Upper lobe of left lung (tissue), 6 donors: ENCODE measurements around the gene GATB. TPM values are rescaled to one million over a fixed set of nuclear protein-coding genes. Genes with fewer than 3 reads are reported as not detected.

Source experiments
- ATAC-seq, 2 donors: fragments of 200-7000 bp; cut with Tn5 transposase; one replicate each; pipeline ENCODE4 v1.9.1; 2022; ENCODE audit warnings: mild to moderate bottlenecking in 2 of 2, moderate library complexity in 2 of 2; ENCODE audit not compliant: low FRiP score in 2 of 2
- DNase-seq, 2 donors: peaks; one replicate each; pipeline ENCODE4 v3.0.0-alpha.2; 2019 to 2020
- H3K27ac ChIP-seq, 4 donors: fragments of 200-600 bp; sonication (generic); one replicate each; pipeline ENCODE4 v1.5.1; 2016 to 2019
- H3K27me3 ChIP-seq, 4 donors: fragments of 200-600 bp; sonication (generic); one replicate each; pipeline ENCODE4 v1.5.1; 2017 to 2019
- H3K36me3 ChIP-seq, 4 donors: fragments of 200-600 bp; sonication (generic); one replicate each; pipeline ENCODE4 v1.5.1; 2016 to 2019
- H3K4me1 ChIP-seq, 4 donors: fragments of 200-600 bp; sonication (generic); one replicate each; pipeline ENCODE4 v1.5.1; 2018 to 2019
- H3K4me3 ChIP-seq, 4 donors: fragments of 200-600 bp; sonication (generic); one replicate each; pipeline ENCODE4 v1.5.1; 2017 to 2019; ENCODE audit warnings: mild to moderate bottlenecking in 2 of 4, moderate library complexity in 1 of 4
- H3K9me3 ChIP-seq, 4 donors: fragments of 200-600 bp; sonication (generic); one replicate each; pipeline ENCODE4 v1.5.1; 2018 to 2019
- EP300 ChIP-seq, 4 donors: sonication (generic); formaldehyde crosslinking; IDR thresholded peaks; one replicate each; pipeline ENCODE4 v1.5.1; 2017; ENCODE audit warnings: antibody characterized with exemption in 4 of 4, control low read depth in 2 of 4
- POLR2A ChIP-seq, 4 donors: fragments of 450-650 bp; IDR thresholded peaks; one replicate each; pipeline ENCODE4 v1.5.1; 2016 to 2017; ENCODE audit warnings: antibody characterized with exemption in 4 of 4, mild to moderate bottlenecking in 2 of 4
- POLR2AphosphoS5 ChIP-seq, 2 donors: sonication (generic); formaldehyde crosslinking; IDR thresholded peaks; one replicate each; pipeline ENCODE4 v1.5.1; 2017; ENCODE audit warnings: antibody characterized with exemption in 2 of 2
- WGBS, 2 donors: methylation state at CpG; one replicate each; pipeline ENCODE4 v1.1.5; 2017 to 2018; 5-methylcytosine and 5-hydroxymethylcytosine counted together
- total RNA-seq, 6 donors: library from RNA; depleted of rRNA in 4 of 6; stranded (reverse); fragments of >200 nt in 4 of 6; gene quantifications; one replicate each; pipeline versions ENCODE4 v1.1.0 to v1.2.1, GENCODE V29; 2016 to 2021
- TF ChIP-seq, protein P1 (sequence below), 6 experiments: fragments of 450-650 bp in 4 of 6; fragments of 200-600 bp in 2 of 6; sonication (generic) in 2 of 6; IDR thresholded peaks; one replicate each; pipeline ENCODE4 v1.5.1; 2016 to 2019; ENCODE audit warnings: antibody characterized with exemption in 6 of 6
- donor health status: DM: no; HTN: no; CAD: no; lungs with moderate emphysema.
- donor health status: DM: no; HTN: yes; CAD: no; lungs with severe emphysema.

Gene GATB
- total RNA-seq, 6 donors from 2014 or later = 13.1 to 21.9 (median 14.5) TPM

DNA sequence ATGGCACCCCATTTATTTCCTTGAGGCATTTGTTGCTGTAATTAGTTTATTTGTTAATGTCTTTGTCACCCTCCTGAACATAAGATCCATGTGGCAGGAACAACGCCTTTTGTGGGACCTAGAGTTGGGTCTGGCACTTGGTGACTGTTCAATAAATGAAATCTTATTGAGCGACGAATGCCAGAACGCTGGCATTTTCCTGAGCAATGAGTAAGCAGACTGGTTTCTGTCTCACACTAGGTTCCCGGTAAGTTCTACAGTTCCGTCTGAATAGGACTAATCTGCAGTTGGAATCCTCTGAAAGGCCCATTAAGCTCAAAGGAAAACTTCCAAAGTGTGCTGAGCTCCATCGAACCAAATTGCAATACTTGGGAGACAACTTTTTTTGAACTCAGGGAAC, 49.2 kb downstream of the GATB start:
- no peak for DNase-seq
- Histone ChIP-seq H3K27me3 (no peaks in the 10 kb centered on the region), H3K4me1 (no peaks in the 10 kb centered on the region), H3K27ac (no peak overlapping the region), H3K36me3 (peaks cover 0 to 14% (median 1%) of the 10 kb centered on the region in 4 donors), H3K9me3 (no peaks in the 10 kb centered on the region), H3K4me3 (no peak overlapping the region)
- TF ChIP-seq EP300 (IDR thresholded peaks at IDR 0.05) (no peak), POLR2A (IDR thresholded peaks at IDR 0.05) (no peak), POLR2AphosphoS5 (IDR thresholded peaks at IDR 0.05) (no peak)
- TF ChIP-seq, protein P1, sequence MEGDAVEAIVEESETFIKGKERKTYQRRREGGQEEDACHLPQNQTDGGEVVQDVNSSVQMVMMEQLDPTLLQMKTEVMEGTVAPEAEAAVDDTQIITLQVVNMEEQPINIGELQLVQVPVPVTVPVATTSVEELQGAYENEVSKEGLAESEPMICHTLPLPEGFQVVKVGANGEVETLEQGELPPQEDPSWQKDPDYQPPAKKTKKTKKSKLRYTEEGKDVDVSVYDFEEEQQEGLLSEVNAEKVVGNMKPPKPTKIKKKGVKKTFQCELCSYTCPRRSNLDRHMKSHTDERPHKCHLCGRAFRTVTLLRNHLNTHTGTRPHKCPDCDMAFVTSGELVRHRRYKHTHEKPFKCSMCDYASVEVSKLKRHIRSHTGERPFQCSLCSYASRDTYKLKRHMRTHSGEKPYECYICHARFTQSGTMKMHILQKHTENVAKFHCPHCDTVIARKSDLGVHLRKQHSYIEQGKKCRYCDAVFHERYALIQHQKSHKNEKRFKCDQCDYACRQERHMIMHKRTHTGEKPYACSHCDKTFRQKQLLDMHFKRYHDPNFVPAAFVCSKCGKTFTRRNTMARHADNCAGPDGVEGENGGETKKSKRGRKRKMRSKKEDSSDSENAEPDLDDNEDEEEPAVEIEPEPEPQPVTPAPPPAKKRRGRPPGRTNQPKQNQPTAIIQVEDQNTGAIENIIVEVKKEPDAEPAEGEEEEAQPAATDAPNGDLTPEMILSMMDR (IDR thresholded peaks at IDR 0.05) = no peak
- WGBS, 2 donors = 95 to 97% methylated on average over 7 of the region's 7 CpGs
- ATAC-seq = no peak

DNA sequence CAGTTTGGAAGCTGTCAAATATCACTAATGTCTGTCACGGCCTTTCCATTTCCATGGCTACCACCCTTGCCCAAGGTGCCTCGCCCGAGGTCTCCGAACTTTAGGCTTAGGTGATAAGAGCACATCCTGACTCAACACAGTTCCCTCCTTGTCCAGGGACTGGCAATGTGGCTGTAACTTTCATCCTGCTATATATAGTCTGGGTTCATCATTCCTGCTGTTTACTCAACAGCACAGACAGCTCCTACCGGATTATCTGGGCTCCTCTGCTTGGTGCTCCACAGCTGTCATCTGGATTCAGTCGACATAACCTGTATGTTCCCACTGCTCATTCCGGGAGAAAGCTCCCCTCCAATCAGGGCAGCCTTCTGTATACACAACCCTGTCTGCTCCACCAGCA, 51.2 kb downstream of the GATB start:
- DNase-seq (no peak), ATAC-seq (no peak)
- TF ChIP-seq POLR2A (IDR thresholded peaks at IDR 0.05) = no peak
- TF ChIP-seq POLR2AphosphoS5 (IDR thresholded peaks at IDR 0.05) = no peak
- no peak for TF ChIP-seq EP300 (IDR thresholded peaks at IDR 0.05)
- TF ChIP-seq, protein P1 (IDR thresholded peaks at IDR 0.05) = no peak
- H3K36me3 ChIP-seq = peaks cover 0 to 14% (median 0%) of the 10 kb centered on the region in 4 donors
- no peak overlapping the region for H3K27ac ChIP-seq
- H3K9me3 ChIP-seq = no peaks in the 10 kb centered on the region
- no peaks in the 10 kb centered on the region for H3K27me3 ChIP-seq
- 95 to 98% methylated on average over 7 of the region's 7 CpGs for WGBS, 2 donors
- no peak overlapping the region for H3K4me3 ChIP-seq
- no peaks in the 10 kb centered on the region for H3K4me1 ChIP-seq

DNA sequence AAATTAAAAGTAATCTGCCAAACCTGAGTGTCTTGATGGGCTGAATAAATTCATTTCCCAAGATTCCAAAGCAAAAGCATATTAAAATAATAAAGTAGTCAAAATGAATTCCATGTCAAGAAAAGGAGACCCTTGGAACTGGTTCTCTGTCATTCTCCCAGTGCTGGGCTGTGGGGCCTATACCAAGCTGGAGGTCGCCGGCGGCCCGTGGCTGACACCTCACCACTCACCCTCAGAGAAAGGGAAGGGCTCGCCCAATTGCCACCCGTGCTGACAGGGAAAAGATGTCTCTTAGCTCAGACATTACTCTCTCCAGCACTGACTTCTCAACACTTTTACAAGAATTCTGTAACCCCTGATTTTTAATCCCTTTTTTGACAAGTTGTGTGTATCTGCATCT, 51.7 kb downstream of the GATB start:
- no peaks in the 10 kb centered on the region for H3K4me1 ChIP-seq
- DNase-seq (peak in 1 of 2 donors; percentile 56), ATAC-seq (no peak)
- no peak overlapping the region for H3K4me3 ChIP-seq
- no peaks in the 10 kb centered on the region for H3K9me3 ChIP-seq
- TF ChIP-seq, protein P1 (IDR thresholded peaks at IDR 0.05) = no peak
- no peak for TF ChIP-seq POLR2A (IDR thresholded peaks at IDR 0.05)
- no peak for TF ChIP-seq POLR2AphosphoS5 (IDR thresholded peaks at IDR 0.05)
- TF ChIP-seq EP300 (IDR thresholded peaks at IDR 0.05) = no peak
- no peaks in the 10 kb centered on the region for H3K27me3 ChIP-seq
- H3K27ac ChIP-seq = no peak overlapping the region
- peaks cover 0 to 14% (median 0%) of the 10 kb centered on the region in 4 donors for H3K36me3 ChIP-seq
- WGBS, 2 donors = 88 to 90% methylated on average over 6 of the region's 6 CpGs

DNA sequence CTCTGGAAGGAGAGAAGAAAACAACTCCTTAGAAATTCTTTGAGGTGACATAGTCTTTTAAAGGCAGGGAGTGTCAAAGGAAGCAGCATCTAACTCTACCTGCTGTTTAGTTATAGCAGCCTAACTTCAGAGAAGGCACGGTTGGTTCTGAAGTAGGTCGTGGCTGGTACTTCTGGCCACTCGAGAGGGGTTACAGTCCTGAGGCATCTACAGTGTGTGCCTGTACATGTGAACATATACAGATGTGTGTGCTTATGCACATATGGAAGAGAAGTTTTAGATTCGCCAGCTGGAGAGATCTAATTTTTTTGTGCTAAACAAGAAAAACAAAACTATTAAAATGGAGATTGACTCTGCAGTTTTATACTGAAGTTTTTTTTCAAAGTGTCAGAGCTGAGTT, 52.7 kb downstream of the GATB start:
- TF ChIP-seq POLR2A (IDR thresholded peaks at IDR 0.05) (no peak), POLR2AphosphoS5 (IDR thresholded peaks at IDR 0.05) (no peak), EP300 (IDR thresholded peaks at IDR 0.05) (no peak)
- TF ChIP-seq, protein P1 (IDR thresholded peaks at IDR 0.05) = no peak
- no peaks in the 10 kb centered on the region for H3K9me3 ChIP-seq
- no peaks in the 10 kb centered on the region for H3K27me3 ChIP-seq
- DNase-seq (no peak), ATAC-seq (peak in 1 of 2 donors; percentile 60)
- peaks cover 0 to 14% (median 0%) of the 10 kb centered on the region in 4 donors for H3K36me3 ChIP-seq
- no peaks in the 10 kb centered on the region for H3K4me1 ChIP-seq
- WGBS, 2 donors = 71 to 74% methylated on average over 4 of the region's 4 CpGs
- H3K27ac ChIP-seq = no peak overlapping the region
- H3K4me3 ChIP-seq = no peak overlapping the region

DNA sequence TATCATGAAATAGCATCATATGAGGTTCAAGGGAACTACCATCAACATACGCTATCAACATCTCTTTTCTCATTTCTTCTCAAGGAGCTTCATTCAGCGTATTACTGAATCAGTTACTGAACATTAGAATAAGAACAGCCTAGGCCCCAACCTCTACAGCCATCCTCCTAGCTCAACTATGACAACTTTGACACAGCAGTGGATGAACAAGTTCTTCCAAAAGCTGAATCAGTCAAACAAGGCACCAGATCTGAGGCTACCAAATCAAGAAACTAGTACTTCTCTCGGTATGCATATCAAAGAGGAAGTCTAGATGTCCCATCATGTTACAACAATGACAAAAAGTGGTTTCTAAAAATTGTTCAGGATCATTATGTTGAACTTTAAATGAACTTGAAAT, 57.4 kb downstream of the GATB start:
- peaks cover 0 to 14% (median 9%) of the 10 kb centered on the region in 4 donors for H3K36me3 ChIP-seq
- H3K4me1 ChIP-seq = no peaks in the 10 kb centered on the region
- H3K9me3 ChIP-seq = no peaks in the 10 kb centered on the region
- ATAC-seq (no peak), DNase-seq (no peak)
- H3K27me3 ChIP-seq = no peaks in the 10 kb centered on the region
- WGBS, 2 donors = 92 to 95% methylated on average over 3 of the region's 3 CpGs
- no peak overlapping the region for H3K27ac ChIP-seq
- H3K4me3 ChIP-seq = no peak overlapping the region
- TF ChIP-seq POLR2A (IDR thresholded peaks at IDR 0.05) (no peak), POLR2AphosphoS5 (IDR thresholded peaks at IDR 0.05) (no peak), EP300 (IDR thresholded peaks at IDR 0.05) (no peak)
- TF ChIP-seq, protein P1 (IDR thresholded peaks at IDR 0.05) = no peak
